Myocyte (in vitro differentiated cells): ENCODE data around the gene PLXNB1. TPM values are rescaled to one million over a fixed set of nuclear protein-coding genes. Genes with fewer than 3 reads are reported as not detected.
A peak's percentile ranks its signal among the peaks of the same experiment; 100 is the strongest.
"Not testable (repeated sequence)": the region's sequence is repeated elsewhere in the genome, so short reads cannot be mapped to it uniquely, and the experiment has no call there.

Experiments used
- DNase-seq: peaks from one replicate; pipeline ENCODE4 v3.0.0-alpha.2; 2012; ENCODE audit warnings: low read depth
- total RNA-seq: library from RNA; depleted of rRNA; stranded (reverse); fragments of >200 nt; gene quantifications from 2 replicates; pipeline ENCODE4 v1.2.3, GENCODE V29; 2014

PLXNB1 gene
- total RNA-seq, 1 donor from 2014 or later = 75.7 TPM

GRCh38 chr3:48464713-48465221, 34.9 kb upstream of the PLXNB1 start:
- DNase-seq = no peak

DNA sequence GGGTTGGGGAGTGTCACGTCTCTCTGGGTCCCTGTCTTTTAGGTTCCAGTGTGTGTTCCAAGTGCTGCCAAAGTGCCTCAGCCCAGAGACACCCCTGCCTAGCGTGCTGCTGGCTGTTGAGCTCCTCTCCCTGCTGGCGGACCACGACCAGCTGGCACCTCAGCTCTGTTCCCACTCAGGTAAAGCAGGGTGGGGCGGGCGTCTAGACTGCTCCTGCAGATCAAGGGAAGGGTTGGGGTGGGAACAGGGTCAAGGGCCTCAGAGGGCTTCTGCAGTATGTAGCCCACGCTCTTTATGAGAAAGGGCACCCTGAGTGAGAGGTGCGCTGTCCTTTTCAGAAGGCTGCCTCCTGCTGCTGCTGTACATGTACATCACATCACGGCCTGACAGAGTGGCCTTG, 33.8 kb upstream of the PLXNB1 start:
- DNase-seq = no peak

DNA sequence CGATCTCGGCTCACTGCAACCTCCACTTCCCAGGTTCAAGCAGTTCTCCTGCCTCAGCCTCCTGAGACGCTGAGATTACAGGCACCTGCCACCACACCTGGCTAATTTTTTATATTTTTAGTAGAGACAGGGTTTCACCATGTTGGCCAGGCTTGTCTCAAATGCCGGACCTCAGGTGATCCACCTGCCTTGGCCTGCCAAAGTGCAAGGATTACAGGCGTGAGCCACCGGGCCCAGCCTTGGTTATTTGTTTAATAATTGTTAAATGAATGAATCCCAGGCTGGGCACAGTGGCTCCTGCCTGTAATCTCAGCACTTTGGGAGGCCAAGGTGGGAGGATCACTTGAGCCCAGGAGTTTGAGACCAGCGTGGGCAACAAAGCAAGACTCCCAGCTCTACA, 31.9 kb upstream of the PLXNB1 start:
- DNase-seq = not testable (repeated sequence)

DNA sequence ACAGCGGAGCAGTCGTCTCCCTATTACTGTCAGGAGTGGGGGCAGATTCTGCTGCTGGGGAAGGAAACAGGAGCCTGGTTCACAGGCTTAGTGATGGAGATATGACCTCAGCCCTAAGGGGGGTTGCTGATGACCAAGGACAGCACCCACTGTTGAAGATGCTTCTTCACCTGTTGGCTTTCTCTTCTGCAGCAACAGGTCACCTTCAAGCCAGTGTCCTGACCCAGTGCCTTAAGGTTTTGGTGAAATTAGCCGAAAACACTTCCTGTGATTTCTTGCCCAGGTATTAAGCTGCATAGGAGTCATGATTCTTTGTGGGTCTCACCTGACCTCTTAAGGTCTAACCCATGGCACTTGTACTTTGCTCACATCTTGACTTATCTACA, 30.6 kb upstream of the PLXNB1 start:
- no peak for DNase-seq

DNA sequence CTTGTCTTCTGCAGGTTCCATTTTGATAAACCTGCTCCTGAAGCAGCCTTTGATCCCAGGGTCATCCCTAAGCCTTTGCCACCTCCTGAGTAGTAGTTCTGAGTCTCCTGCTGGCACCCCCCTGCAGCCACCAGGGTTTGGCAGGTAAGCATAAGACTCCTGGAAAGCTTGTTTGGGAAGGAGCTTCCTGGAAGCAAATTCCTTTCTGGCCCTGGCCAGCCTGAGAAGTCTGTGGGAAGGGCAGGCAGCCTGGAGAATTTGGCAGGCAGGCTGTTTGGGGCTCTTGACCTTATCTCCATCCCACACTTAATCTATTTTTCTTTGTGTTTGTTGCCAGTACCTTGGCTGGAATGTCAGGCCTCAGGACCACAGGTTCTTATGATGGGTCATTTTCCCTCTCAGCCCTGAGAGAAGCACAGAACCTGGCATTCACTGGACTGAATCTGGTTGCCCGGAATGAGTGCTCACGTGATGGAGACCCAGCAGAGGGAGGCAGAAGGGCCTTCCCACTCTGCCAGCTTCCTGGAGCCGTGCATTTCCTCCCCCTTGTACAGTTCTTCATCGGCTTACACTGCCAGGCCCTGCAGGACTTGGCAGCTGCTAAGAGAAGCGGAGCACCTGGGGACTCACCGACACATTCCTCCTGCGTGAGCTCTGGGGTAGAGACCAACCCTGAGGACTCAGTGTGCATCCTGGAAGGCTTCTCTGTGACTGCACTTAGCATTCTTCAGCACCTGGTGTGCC, 30.1 kb upstream of the PLXNB1 start:
- DNase-seq = no peak

DNA sequence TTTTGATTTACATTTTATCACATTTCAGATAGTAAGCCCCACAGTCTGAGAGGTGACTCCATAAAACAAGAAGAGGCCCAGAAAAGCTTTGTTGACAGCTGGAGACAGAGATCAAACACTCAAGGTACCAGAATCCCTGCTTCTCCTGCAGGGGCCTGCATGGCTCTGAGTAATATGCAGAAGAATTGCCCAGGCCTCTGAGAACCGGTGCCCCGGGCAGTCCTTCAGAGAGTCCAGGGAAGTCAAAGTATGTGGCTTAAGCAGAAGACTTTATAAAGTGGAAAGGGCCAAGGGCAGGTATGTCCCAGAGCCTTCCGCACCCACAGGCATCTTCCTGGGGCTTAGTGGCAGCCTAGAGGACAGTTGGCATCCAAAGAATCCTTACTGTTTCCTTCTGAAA, 29.4 kb upstream of the PLXNB1 start:
- DNase-seq = no peak

GRCh38 chr3:48456456-48456855, 26.6 kb upstream of the PLXNB1 start:
- DNase-seq = no peak

DNA sequence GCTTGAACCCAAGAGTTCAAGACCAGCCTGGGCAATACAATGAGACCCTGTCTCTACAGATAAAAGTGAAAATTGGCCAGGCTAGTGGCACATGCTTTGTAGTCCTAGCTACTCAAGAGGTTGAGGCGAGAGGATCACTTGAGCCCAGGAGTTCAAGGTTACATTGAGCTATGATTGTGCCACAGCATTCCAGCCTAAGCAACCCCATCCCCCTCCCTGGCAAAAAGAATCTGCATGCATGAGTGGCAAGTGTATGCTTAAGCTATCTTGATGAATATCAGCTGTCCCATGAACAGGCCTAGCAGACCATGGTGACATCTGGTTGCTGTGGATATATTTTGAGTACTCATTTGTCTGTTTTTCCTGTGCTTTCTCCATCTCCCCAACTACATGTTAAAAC, 21.4 kb upstream of the PLXNB1 start:
- no peak for DNase-seq

- peak; percentile 91 for DNase-seq
Measured at GRCh38 chr3:48446425-48447193, 16.7 kb upstream of the PLXNB1 start, which contains the start of gene ATRIP. ATRIP (plus strand) TSS chr3:48446737; CDS start chr3:48446846, 109 bp downstream.

DNA sequence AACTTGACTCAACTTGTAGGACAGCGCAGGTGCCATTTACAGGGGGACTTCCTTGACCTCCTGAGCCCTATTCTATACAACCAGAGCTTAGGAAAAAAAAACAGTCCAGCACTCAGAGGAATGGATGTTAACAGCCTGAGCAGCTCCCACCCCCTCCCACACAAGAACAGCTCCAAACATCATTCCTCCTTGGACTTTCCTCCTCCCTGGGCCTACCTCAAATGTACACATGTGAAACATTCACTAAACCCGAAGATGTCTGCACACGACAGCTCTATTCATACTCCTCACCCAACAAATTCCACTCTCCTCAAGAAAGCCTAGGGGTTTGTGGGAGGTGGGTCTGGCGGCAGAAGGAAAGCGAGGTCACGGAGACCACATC, 16.1 kb upstream of the PLXNB1 start:
- no peak for DNase-seq

- DNase-seq = no peak
Measured at GRCh38 chr3:48445277-48445882, 15.5 kb upstream of the PLXNB1 start.

DNA sequence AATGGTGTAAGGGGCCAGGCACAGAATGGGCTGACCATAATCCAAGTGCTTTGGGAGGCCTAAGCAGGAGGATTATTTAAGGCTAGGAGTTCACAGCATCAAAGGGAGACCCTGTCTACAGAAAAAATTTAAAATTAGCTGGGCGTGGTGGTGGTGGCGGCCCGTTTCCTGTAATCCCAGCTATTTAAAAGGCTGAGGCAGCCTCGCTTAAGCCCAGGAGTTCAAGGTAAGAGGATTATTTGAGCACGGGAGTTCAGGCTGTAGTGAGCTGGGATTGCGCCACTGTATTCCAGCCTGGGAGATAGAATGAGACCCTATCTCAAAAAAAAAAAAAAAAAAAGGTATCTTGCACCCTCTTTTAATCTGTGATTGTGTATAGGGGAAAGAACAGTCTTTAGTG, 12.1 kb upstream of the PLXNB1 start:
- DNase-seq = no peak

DNA sequence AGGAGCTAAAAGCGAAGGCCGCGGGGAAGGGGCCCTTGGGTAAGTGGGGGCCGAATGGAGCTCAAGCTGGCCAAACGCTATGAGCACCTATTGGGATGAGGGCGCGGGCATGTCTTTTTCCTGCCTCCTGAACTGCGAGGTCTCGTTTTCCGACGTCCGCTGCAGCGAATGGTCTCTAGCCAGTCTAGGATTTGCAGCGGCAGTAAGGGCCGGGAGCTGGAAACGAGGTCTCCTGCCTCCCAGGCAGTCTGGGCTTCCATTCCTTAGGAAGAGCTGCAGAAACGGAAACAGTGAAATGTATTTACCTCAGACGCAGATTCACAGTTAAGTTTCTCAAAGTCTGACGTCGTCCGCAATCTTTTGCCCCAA, 10.7 kb upstream of the PLXNB1 start:
- DNase-seq = no peak

DNA sequence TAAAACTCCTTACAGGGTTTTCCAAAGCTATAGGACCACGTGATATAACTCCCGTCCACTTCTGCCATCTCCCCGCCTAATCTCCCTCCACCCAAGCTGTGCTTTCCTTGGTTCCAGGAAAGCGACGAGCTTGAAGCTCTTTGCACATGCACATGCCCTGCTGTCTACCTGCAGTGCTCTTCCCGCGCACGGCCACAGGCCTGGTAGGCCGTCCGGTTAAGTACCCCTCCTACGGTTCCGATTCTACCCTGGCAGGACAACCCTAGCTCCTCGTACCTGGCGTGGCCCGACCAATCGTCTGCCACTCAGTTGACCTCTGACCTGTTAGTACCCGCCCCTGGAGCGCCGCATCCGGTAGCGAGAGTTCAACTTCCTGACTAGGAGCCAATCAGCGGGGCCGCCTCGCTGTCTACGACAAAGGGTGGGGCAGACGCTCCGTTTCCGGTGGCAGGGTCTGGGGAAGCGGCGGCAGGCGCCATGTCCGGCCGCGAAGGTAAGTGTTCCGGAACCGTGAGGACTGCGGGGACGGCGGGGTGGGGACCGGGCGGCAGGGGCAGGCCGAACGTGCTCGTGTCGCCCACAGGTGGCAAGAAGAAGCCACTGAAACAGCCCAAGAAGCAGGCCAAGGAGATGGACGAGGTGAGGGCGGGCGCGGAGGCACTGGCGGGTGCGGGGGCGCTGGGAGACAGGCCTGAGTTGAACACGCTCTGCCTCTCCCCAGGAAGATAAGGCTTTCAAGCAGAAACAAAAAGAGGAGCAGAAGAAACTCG, 10.1 kb upstream of the PLXNB1 start, which contains the start of the genes CCDC51 and TMA7:
Gene CCDC51, minus strand, starts transcription at position 300 of the 770 bp plus-strand sequence. CDS start 4,991 bp downstream, outside the sequence.
Gene TMA7, plus strand, starts transcription at position 438 of the 770 bp plus-strand sequence. Its CDS starts 40 bp downstream, at position 478.
- peak; percentile 97 for DNase-seq

DNA sequence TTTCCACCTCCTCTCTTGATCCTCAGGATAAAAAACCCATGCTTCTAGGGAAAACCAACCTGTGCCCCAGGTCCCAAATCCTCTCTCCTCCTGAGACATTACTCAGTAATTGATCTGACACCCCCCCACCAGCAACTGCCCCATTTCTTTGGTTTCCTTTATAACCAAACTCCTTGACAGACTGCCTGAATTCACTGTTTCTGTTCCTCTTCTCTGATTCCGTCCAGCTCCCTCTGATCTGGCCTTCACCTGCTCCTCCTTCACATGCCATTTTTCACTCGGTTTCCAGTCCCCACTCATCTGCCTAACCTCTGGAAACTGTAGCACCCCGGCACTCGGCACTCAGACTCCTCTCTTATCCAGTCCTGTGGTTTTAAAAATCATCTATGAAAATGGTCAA, 7.9 kb upstream of the PLXNB1 start:
- DNase-seq = no peak

DNA sequence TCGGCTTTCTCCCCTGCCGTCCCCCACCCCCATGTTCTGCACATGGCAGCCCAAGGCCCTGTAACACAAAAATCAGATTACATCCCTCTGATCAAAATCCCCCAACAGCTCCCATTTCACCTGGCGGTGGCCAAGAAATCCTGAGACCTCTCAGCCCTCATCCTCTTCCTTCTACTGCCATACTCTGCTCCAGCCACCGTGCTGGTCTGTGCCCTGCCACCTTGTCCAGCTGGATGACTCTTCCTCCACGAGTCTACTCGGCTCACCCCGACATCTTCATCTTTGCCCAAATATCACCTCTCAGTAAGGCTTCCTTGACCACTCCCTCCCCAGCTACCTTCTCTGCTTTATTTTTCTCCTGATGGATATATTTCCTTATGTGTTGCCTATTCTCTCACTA, 7.0 kb upstream of the PLXNB1 start:
- DNase-seq = no peak

GRCh38 chr3:48436477-48436787, 6.5 kb upstream of the PLXNB1 start:
- DNase-seq = no peak

GRCh38 chr3:48435774-48436476, 6.0 kb upstream of the PLXNB1 start:
- peak; percentile 85 for DNase-seq

DNA sequence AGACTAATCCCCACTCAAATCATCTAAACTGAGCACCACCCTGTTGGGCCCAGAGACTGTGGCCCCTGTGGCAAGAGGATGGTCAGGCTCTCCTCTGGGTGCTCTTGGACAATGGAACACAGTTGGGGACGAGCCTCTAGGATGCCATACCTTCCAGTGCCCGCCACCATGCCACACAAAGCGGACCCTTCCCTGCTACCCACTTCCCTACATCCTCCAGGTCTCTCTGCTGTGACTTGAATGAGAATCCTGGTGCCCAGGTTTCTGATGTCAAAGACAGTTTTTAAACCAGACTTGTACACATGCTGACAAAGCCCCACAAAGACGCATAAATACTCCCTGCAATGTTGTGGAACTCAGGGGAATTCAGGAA, 5.3 kb upstream of the PLXNB1 start:
- DNase-seq = no peak

DNA sequence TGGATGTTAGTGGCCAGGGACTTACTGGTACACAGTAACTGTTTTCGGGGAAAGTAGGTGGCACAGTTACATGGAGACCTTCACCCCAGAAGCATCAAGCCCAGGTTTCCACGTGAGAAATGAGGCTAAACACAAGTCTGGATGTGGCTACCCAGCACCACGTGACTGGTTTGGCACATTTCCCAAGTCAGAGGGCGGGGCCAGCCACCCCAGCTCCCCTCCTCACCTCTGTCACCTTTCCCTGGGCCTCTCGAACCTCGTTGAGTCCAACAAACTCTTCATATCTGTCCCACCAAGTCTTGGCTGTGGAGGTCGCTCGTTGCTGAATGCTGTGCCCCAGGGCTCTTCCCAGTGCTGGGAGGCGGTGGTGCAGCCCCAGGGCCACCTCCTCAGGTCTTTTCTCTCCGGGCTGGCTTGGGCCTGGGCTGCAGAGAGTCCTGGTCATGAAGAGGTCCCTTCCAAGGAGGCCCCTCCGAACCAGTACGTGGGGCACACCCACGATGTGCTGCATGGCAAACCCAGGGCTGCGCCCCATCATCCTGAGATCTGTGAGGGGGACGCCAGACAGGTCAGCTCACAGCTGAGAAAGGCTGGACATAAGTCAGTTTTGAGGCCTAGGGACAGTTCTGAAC, 4.8 kb upstream of the PLXNB1 start:
- DNase-seq = no peak
